ENCODE measurements around the gene HSD17B8.

GRCh38 chr6:33174784-33175183 is 29.7 kb upstream of the HSD17B8 start:
- TF ChIP-seq YY1 (IDR thresholded peaks at IDR 0.05; ENCODE audit: extremely low read depth, insufficient replicate concordance, low read depth, low read length) (no peak), CTCF (IDR thresholded peaks at IDR 0.05 in 2 of 3, conservative IDR thresholded peaks at IDR 0.05 in 1 of 3; ENCODE audit: borderline replicate concordance in 1 of 3, insufficient read depth in 1 of 3, low read depth in 2 of 3, low read length in 2 of 3) (no peak), POLR2A (IDR thresholded peaks at IDR 0.05; ENCODE audit: borderline replicate concordance, extremely low read depth, insufficient read depth, insufficient read length) (no peak), EZH2 (IDR thresholded peaks at IDR 0.05) (no peak), FOSL1 (IDR thresholded peaks at IDR 0.05; ENCODE audit: low read depth) (no peak), EGR1 (IDR thresholded peaks at IDR 0.05; ENCODE audit: low read depth) (no peak), RAD21 (IDR thresholded peaks at IDR 0.05; ENCODE audit: low read depth) (no peak), MAX (IDR thresholded peaks at IDR 0.05) (no peak), POLR2AphosphoS5 (IDR thresholded peaks at IDR 0.05; ENCODE audit: low read depth, low read length) (no peak)

All from HCT116 (cell line).